ENCODE measurements around the gene RBMS2. TPM values are rescaled to one million over a fixed set of nuclear protein-coding genes. Genes with fewer than 3 reads are reported as not detected.
"Not testable (repeated sequence)": the region's sequence is repeated elsewhere in the genome, so short reads cannot be mapped to it uniquely, and the experiment has no call there.

RBMS2 gene
- total RNA-seq, 4 donors from 2014 or later, result 22.8 to 39.0 (median 31.8) TPM

- Histone ChIP-seq H3K36me3 (no peaks in the 10 kb centered on the region), H3K4me1 (peaks cover 0 to 20% (median 7%) of the 10 kb centered on the region in 4 donors)
Observed at GRCh38 chr12:56488041-56488955, 33.3 kb upstream of the RBMS2 start, which contains the start of gene GLS2. Gene GLS2, minus strand, starts transcription at chr12:56488161. Its CDS starts 43 bp downstream, at chr12:56488118.

GRCh38 chr12:56490360-56490759 lies 31.3 kb upstream of the RBMS2 start:
- H3K4me3 ChIP-seq, result no peak overlapping the region
- no peak overlapping the region for H3K27ac ChIP-seq
- peaks cover 0 to 20% (median 7%) of the 10 kb centered on the region in 4 donors for H3K4me1 ChIP-seq
- TF ChIP-seq POLR2A (IDR thresholded peaks at IDR 0.05), result no peak
- H3K36me3 ChIP-seq, result no peaks in the 10 kb centered on the region
- peaks cover 0 to 21% of the 10 kb centered on the region in 2 donors for H3K27me3 ChIP-seq
- H3K9me3 ChIP-seq, result no peaks in the 10 kb centered on the region
- no peak for DNase-seq (ENCODE audit: low spot score in 2 of 2)

More at GRCh38 chr12:56488041-56488955, 33.3 kb upstream of the RBMS2 start, which contains the start of gene GLS2:
- peak within 1 kb of the TSS in 3 of 4 donors; percentile 11 to 30 (median 15) for H3K27ac ChIP-seq
- H3K9me3 ChIP-seq, result no peaks in the 10 kb centered on the region
- TF ChIP-seq, protein P1, sequence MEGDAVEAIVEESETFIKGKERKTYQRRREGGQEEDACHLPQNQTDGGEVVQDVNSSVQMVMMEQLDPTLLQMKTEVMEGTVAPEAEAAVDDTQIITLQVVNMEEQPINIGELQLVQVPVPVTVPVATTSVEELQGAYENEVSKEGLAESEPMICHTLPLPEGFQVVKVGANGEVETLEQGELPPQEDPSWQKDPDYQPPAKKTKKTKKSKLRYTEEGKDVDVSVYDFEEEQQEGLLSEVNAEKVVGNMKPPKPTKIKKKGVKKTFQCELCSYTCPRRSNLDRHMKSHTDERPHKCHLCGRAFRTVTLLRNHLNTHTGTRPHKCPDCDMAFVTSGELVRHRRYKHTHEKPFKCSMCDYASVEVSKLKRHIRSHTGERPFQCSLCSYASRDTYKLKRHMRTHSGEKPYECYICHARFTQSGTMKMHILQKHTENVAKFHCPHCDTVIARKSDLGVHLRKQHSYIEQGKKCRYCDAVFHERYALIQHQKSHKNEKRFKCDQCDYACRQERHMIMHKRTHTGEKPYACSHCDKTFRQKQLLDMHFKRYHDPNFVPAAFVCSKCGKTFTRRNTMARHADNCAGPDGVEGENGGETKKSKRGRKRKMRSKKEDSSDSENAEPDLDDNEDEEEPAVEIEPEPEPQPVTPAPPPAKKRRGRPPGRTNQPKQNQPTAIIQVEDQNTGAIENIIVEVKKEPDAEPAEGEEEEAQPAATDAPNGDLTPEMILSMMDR (IDR thresholded peaks at IDR 0.05), result no peak
- TF ChIP-seq EP300 (IDR thresholded peaks at IDR 0.05) (peak in 1 of 2 donors; percentile 26), POLR2A (IDR thresholded peaks at IDR 0.05) (no peak)
- peak; percentile 37 to 71 for DNase-seq (ENCODE audit: low spot score in 2 of 2)
- WGBS, 2 donors, result 17 to 22% methylated on average over 48 to 59 of the region's 59 CpGs
- peaks cover 0 to 21% of the 10 kb centered on the region in 2 donors for H3K27me3 ChIP-seq
- peak within 1 kb of the TSS; percentile 56 to 64 (median 62) for H3K4me3 ChIP-seq

DNA sequence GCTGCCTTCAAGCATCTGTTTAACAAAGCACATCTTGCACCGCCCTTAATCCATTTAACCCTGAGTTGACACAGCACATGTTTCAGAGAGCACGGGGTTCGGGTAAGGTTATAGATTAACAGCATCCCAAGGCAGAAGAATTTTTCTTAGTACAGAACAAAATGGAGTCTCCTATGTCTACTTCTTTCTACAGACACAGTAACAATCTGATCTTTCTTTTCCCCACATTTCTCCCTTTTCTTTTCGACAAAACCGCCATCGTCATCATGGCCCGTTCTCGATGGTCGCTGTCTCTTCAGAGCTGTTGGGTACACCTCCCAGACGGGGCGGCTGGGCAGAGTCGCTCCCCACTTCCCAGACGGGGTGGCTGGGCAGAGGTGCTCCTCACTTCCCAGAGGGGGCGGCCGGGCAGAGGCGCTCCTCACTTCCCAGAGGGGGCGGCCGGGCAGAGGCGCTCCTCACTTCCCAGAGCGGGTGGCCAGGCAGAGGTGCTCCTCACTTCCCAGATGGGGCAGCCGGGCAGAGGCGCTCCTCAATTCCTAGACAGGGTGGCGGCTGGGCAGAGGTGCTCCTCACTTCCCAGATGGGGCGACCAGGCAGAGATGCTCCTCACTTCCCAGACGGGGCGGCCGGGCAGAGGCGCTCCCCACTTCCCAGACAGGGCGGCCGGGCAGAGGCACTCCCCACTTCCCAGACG lies 28.1 kb upstream of the RBMS2 start:
- not testable (repeated sequence) for H3K27ac ChIP-seq; H3K36me3 ChIP-seq; H3K4me1 ChIP-seq; H3K9me3 ChIP-seq; DNase-seq (ENCODE audit: low spot score in 2 of 2); H3K4me3 ChIP-seq
- 81 to 89% methylated on average over 19 to 22 of the region's 31 CpGs for WGBS, 2 donors
- peaks cover 0 to 21% of the 10 kb centered on the region in 2 donors for H3K27me3 ChIP-seq

DNA sequence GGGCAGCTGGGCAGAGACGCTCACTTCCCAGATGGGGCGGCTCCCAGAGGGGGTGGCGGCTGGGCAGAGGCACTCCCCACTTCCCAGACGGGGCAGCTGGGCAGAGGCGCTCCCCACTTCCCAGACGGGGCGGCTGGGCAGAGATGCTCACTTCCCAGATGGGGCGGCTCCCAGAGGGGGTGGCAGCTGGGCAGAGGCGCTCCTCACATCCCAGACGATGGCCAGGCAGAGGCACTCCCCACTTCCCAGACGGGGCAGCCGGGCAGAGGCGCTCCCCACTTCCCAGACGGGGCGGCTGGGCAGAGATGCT lies 27.6 kb upstream of the RBMS2 start:
- WGBS, 2 donors, result 93 to 95% methylated on average over 14 of the region's 15 CpGs
- H3K4me3 ChIP-seq; H3K36me3 ChIP-seq; H3K4me1 ChIP-seq; DNase-seq (ENCODE audit: low spot score in 2 of 2); H3K9me3 ChIP-seq; H3K27ac ChIP-seq: not testable (repeated sequence)
- H3K27me3 ChIP-seq, result peaks cover 0 to 21% of the 10 kb centered on the region in 2 donors

GRCh38 chr12:56494481-56494880 lies 27.1 kb upstream of the RBMS2 start:
- H3K4me1 ChIP-seq; H3K27ac ChIP-seq; H3K4me3 ChIP-seq; H3K36me3 ChIP-seq; H3K9me3 ChIP-seq; DNase-seq (ENCODE audit: low spot score in 2 of 2): not testable (repeated sequence)
- H3K27me3 ChIP-seq, result peaks cover 0 to 20% of the 10 kb centered on the region in 2 donors
- WGBS, 2 donors, result 84 to 88% methylated on average over 7 to 10 of the region's 27 CpGs

GRCh38 chr12:56496704-56497103 lies 24.9 kb upstream of the RBMS2 start:
- TF ChIP-seq, protein P1 (IDR thresholded peaks at IDR 0.05), result peak in 4 of 5 experiments; percentile 17 to 47 (median 31)
- not testable (repeated sequence) for H3K4me1 ChIP-seq, H3K27ac ChIP-seq, H3K36me3 ChIP-seq, H3K9me3 ChIP-seq, H3K27me3 ChIP-seq
- H3K4me3 ChIP-seq, result peak overlapping the region in 1 of 4 donors; percentile 7
- WGBS, 2 donors, result 8 to 12% methylated on average over 15 to 17 of the region's 17 CpGs
- DNase-seq (ENCODE audit: low spot score in 2 of 2), result peak; percentile 44 to 70

GRCh38 chr12:56498126-56498902 lies 23.3 kb upstream of the RBMS2 start:
- H3K36me3 ChIP-seq; H3K27ac ChIP-seq; H3K4me1 ChIP-seq; H3K9me3 ChIP-seq; H3K4me3 ChIP-seq; H3K27me3 ChIP-seq; DNase-seq (ENCODE audit: low spot score in 2 of 2): not testable (repeated sequence)
- WGBS, 2 donors, result 78 to 84% methylated on average over 14 of the region's 14 CpGs

DNA sequence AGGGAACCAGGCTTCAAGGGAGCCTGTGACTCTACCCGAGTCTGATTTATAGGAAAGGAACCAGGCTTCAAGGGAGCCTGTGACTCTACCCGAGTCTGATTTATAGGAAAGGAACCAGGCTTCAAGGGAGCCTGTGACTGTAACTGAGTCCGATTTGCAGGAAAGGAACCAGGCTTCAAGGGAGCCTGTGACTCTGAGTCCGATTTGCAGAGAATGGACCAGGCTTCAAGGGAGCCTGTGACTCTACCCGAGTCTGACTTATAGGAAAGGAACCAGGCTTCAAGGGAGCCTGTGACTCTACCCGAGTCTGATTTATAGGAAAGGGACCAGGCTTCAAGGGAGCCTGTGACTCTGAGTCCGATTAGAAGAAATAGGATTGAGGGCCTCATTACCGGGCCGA lies 22.2 kb upstream of the RBMS2 start:
- H3K27ac ChIP-seq; DNase-seq (ENCODE audit: low spot score in 2 of 2); H3K27me3 ChIP-seq; H3K4me1 ChIP-seq; H3K9me3 ChIP-seq; H3K36me3 ChIP-seq; H3K4me3 ChIP-seq: not testable (repeated sequence)
- WGBS, 2 donors, result 64 to 71% methylated on average over 9 of the region's 9 CpGs

DNA sequence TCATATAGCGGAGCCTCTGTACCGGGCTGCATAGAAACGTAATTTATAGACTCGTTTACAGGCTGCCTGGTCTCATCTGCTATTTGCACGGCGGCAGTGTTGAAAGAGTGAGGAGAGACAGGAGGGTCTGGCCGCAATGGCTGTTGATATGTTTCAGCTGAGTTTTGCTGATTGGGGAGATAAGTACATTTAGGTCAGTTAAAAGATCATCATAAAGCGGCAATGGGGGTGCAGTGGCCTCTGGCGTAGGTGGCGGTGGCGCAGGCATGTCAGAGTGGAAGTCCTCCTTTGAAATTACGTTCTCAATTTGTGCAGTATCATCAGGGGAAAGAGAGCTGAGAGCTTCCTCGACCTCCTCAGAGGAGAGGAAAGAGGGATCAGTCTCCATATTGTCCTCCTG lies 21.7 kb upstream of the RBMS2 start:
- H3K4me1 ChIP-seq; H3K9me3 ChIP-seq; H3K36me3 ChIP-seq; H3K4me3 ChIP-seq; H3K27ac ChIP-seq; DNase-seq (ENCODE audit: low spot score in 2 of 2); H3K27me3 ChIP-seq: not testable (repeated sequence)
- WGBS, 2 donors, result 82% methylated on average over 13 of the region's 13 CpGs

Measured in tibial nerve (tissue), 4 donors.